LNCAP (cell line): ENCODE results near the gene DOCK9.

ENCODE experiments used
- CTCF ChIP-seq: fragments of 450-650 bp; IDR thresholded peaks from 2 replicates; pipeline ENCODE4 v1.5.1; 2017; ENCODE audit warnings: mild to moderate bottlenecking

Gene DOCK9

GRCh38 chr13:98972627-98973026 lies 5.2 kb downstream of the DOCK9 start:
- no peak for TF ChIP-seq CTCF

- TF ChIP-seq CTCF = no peak
These were observed 5.8 kb downstream of the DOCK9 start for GRCh38 chr13:98972059-98972458.

GRCh38 chr13:98970330-98970729 lies 7.5 kb downstream of the DOCK9 start:
- TF ChIP-seq CTCF = no peak

GRCh38 chr13:98967491-98967890 lies 10.4 kb downstream of the DOCK9 start:
- TF ChIP-seq CTCF = no peak

GRCh38 chr13:98966019-98966418 lies 11.8 kb downstream of the DOCK9 start:
- TF ChIP-seq CTCF = no peak

GRCh38 chr13:98965325-98965724 lies 12.5 kb downstream of the DOCK9 start:
- TF ChIP-seq CTCF = no peak

GRCh38 chr13:98963917-98964316 lies 13.9 kb downstream of the DOCK9 start:
- TF ChIP-seq CTCF = no peak

- TF ChIP-seq CTCF = no peak
These were observed 14.8 kb downstream of the DOCK9 start for GRCh38 chr13:98962901-98963590.
